ENCODE data around the gene NCAPG2. TPM values are rescaled to one million over a fixed set of nuclear protein-coding genes. Genes with fewer than 3 reads are reported as not detected.

Gene NCAPG2
- total RNA-seq, 1 experiment from 2014 or later, result 27.4 TPM

DNA sequence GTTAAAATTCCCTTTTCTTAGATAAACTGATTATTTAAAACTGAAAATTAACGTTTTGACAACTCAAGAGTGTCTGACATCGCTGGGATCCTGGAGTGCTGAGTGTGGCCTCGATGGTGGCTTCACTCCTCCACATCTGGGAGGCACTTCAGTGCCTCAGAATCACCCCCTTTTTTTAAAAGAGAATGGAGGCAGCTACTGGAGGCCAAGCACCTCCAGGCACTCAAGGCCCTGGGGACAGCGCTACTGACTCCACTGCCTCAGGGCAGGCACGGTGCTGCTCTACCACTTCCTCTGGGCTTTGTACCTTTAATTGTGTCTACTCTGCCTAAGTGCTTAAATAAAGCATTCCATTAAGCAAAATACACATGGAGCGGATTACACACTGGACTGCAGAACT is 27.2 kb upstream of the NCAPG2 start:
- Mint-ChIP-seq H3K4me1 (ENCODE audit: insufficient read depth, unreplicated experiment) (no peaks in the 10 kb centered on the region), H3K27ac (ENCODE audit: low read depth, unreplicated experiment) (no peak overlapping the region), H3K27me3 (ENCODE audit: insufficient read depth, unreplicated experiment) (no peaks in the 10 kb centered on the region), H3K36me3 (ENCODE audit: insufficient read depth, unreplicated experiment) (peaks cover 71% of the 10 kb centered on the region), H3K4me3 (ENCODE audit: unreplicated experiment) (no peak overlapping the region), H3K9me3 (ENCODE audit: unreplicated experiment) (no peaks in the 10 kb centered on the region)
- TF ChIP-seq, protein P1, sequence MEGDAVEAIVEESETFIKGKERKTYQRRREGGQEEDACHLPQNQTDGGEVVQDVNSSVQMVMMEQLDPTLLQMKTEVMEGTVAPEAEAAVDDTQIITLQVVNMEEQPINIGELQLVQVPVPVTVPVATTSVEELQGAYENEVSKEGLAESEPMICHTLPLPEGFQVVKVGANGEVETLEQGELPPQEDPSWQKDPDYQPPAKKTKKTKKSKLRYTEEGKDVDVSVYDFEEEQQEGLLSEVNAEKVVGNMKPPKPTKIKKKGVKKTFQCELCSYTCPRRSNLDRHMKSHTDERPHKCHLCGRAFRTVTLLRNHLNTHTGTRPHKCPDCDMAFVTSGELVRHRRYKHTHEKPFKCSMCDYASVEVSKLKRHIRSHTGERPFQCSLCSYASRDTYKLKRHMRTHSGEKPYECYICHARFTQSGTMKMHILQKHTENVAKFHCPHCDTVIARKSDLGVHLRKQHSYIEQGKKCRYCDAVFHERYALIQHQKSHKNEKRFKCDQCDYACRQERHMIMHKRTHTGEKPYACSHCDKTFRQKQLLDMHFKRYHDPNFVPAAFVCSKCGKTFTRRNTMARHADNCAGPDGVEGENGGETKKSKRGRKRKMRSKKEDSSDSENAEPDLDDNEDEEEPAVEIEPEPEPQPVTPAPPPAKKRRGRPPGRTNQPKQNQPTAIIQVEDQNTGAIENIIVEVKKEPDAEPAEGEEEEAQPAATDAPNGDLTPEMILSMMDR (IDR thresholded peaks at IDR 0.05; ENCODE audit: unreplicated experiment), result no peak
- POLR2A ChIA-PET, result interaction anchor here (0.5 to 1.6 kb wide), 2 partner anchors 17 to 85 kb away, joined by 3 to 6 read pairs; no protein-coding TSS in a partner anchor
- no TSS peak for BruUV-seq (replicated peaks)
- no peak for DNase-seq (ENCODE audit: unreplicated experiment)
- intact Hi-C loops (cut with micrococcal nuclease), result no loop called here
- CTCF ChIA-PET, result interaction anchor here (0.7 kb wide), 1 partner anchor 212 kb away, joined by 3 read pairs; no protein-coding TSS in a partner anchor

DNA sequence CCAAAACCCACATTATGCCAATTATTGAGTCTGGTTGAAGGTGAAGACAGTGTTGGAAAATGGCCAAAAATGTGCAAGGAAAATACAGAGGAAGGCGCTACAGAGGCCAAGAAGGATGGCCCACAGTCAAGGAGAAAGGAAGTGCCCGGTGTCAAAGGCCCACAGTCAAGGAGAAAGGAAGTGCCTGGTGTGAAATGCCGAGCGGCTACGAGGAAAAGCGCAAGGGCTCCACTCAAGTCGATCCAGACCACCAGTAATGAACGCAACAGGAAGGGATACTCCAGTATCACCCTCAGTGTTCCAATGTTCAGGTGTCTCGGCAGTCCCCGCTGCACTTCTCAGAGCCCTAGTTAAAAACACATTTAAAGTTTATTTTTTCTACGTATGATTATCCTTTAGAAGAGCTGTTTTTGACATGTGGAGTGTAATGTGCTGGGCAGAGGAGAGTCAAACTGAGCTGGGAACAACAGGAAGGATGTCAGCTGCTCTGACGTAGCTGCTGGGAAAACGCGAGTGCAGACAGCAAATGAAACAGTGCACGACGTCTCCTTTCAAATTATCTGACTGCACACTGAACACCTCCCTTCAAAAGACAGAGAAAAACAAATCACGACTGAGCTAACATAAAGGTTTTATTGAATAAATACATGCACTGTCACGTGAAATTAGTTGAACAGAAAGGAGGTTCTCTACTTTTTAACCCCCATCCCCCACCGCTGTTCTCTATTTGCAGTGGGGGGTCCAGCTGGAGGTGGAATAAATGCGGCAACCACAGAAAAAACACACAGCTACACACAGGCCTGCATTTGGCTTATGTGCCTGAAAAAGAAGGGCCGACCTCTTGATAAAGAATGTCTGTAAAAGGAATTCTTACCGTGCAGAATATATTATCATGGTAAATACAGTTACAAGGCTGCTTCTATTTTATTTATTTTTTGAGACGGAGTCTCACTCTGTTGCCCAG is 26.1 kb upstream of the NCAPG2 start:
- Mint-ChIP-seq H3K27ac (ENCODE audit: low read depth, unreplicated experiment) (no peak overlapping the region), H3K36me3 (ENCODE audit: insufficient read depth, unreplicated experiment) (peaks cover 60% of the 10 kb centered on the region), H3K4me3 (ENCODE audit: unreplicated experiment) (no peak overlapping the region), H3K9me3 (ENCODE audit: unreplicated experiment) (no peaks in the 10 kb centered on the region), H3K27me3 (ENCODE audit: insufficient read depth, unreplicated experiment) (no peaks in the 10 kb centered on the region), H3K4me1 (ENCODE audit: insufficient read depth, unreplicated experiment) (no peaks in the 10 kb centered on the region)
- intact Hi-C loops (cut with micrococcal nuclease), result no loop called here
- no TSS peak for BruUV-seq (replicated peaks)
- ChIA-PET CTCF (interaction anchor here (0.6 to 1.1 kb wide), 2 partner anchors 34 to 246 kb away, joined by 3 read pairs; no protein-coding TSS in a partner anchor), POLR2A (interaction anchor here (1.0 to 1.6 kb wide), 2 partner anchors 11 to 16 kb away, joined by 3 to 6 read pairs; no protein-coding TSS in a partner anchor)
- no peak for DNase-seq (ENCODE audit: unreplicated experiment)
- TF ChIP-seq, protein P1 (IDR thresholded peaks at IDR 0.05; ENCODE audit: unreplicated experiment), result no peak

DNA sequence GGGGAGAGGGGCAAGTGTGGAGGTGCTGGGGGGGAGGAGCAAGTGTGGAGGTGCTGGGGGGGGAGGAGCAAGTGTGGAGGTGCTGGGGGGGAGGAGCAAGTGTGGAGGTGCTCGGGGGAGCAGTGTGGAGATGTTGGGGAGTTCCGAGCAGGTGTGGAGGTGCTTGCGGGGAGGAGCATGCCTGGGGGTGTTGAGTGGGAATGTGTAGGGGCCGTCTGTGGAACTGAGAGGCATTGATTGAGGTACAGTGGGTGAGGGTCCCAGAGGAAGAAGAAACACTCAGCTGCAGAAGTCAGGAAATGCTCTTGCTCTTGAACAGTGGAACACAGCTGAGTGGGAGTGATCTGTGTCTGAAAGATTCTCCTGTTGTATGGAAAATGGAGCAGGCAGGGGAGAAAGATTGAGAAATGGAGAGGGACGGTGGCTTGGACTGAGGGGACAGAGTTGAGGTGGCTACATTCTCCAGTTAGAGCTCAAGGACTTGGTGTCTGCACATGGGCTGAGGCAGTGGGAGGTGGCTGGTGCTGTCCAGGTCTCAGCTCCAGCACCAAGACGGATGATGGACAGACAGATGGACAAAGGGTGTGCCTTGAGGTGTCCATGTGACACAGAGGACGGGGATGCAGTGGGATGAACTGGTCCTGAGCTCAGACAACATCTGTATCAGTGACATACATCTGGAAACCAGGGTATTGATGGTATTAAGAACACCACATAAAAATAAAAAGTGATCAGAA is 25.2 kb upstream of the NCAPG2 start:
- DNase-seq (ENCODE audit: unreplicated experiment), result no peak
- ChIA-PET CTCF (interaction anchor here (0.7 to 1.1 kb wide), 2 partner anchors 71 to 247 kb away, joined by 3 read pairs; no protein-coding TSS in a partner anchor), POLR2A (interaction anchor here (0.6 to 1.6 kb wide), 2 partner anchors 15 to 82 kb away, joined by 3 to 6 read pairs; no protein-coding TSS in a partner anchor)
- BruUV-seq (replicated peaks), result no TSS peak
- TF ChIP-seq, protein P1 (IDR thresholded peaks at IDR 0.05; ENCODE audit: unreplicated experiment), result no peak
- Mint-ChIP-seq H3K27me3 (ENCODE audit: insufficient read depth, unreplicated experiment) (no peaks in the 10 kb centered on the region), H3K36me3 (ENCODE audit: insufficient read depth, unreplicated experiment) (peaks cover 52% of the 10 kb centered on the region), H3K27ac (ENCODE audit: low read depth, unreplicated experiment) (no peak overlapping the region), H3K4me1 (ENCODE audit: insufficient read depth, unreplicated experiment) (no peaks in the 10 kb centered on the region), H3K4me3 (ENCODE audit: unreplicated experiment) (no peak overlapping the region), H3K9me3 (ENCODE audit: unreplicated experiment) (no peaks in the 10 kb centered on the region)
- intact Hi-C loops (cut with micrococcal nuclease), result no loop called here

Data from MCF 10A (cell line).